Measurements from ENCODE around the gene MINDY4.

Gene MINDY4

GRCh38 chr7:30884881-30885280 is 113.7 kb downstream of the MINDY4 start:
- DNase-seq, result peak; percentile 11

GRCh38 chr7:30886608-30887011 is 115.4 kb downstream of the MINDY4 start:
- no peak for DNase-seq

- DNase-seq, result no peak
Measured at GRCh38 chr7:30887464-30887872, 116.3 kb downstream of the MINDY4 start.

- DNase-seq, result no peak
Measured at GRCh38 chr7:30888747-30889146, 117.5 kb downstream of the MINDY4 start.

- no peak for DNase-seq
Measured at GRCh38 chr7:30890226-30890625, 119.0 kb downstream of the MINDY4 start.

- DNase-seq, result no peak
Measured at GRCh38 chr7:30893357-30893756, 122.1 kb downstream of the MINDY4 start.

GRCh38 chr7:30894009-30894408 is 122.8 kb downstream of the MINDY4 start:
- no peak for DNase-seq

- no peak for DNase-seq
Measured at GRCh38 chr7:30894866-30895605, 123.8 kb downstream of the MINDY4 start.

- DNase-seq, result no peak
Measured at GRCh38 chr7:30896036-30896435, 124.8 kb downstream of the MINDY4 start.

- DNase-seq, result peak; percentile 18
Measured at GRCh38 chr7:30896783-30897637, 125.8 kb downstream of the MINDY4 start.

- no peak for DNase-seq
Measured at GRCh38 chr7:30897770-30898169, 126.6 kb downstream of the MINDY4 start.

- no peak for DNase-seq
Measured at GRCh38 chr7:30898411-30898810, 127.2 kb downstream of the MINDY4 start.

GRCh38 chr7:30899066-30899465 is 127.8 kb downstream of the MINDY4 start:
- DNase-seq, result no peak

- no peak for DNase-seq
Measured at GRCh38 chr7:30899630-30900029, 128.4 kb downstream of the MINDY4 start.

- no peak for DNase-seq
Measured at GRCh38 chr7:30900053-30900452, 128.8 kb downstream of the MINDY4 start.

- DNase-seq, result no peak
Measured at GRCh38 chr7:30900803-30901362, 129.7 kb downstream of the MINDY4 start.

- no peak for DNase-seq
Measured at GRCh38 chr7:30901856-30902255, 130.6 kb downstream of the MINDY4 start.

- no peak for DNase-seq
Measured at GRCh38 chr7:30902466-30902865, 131.2 kb downstream of the MINDY4 start.

GRCh38 chr7:30903146-30903545 is 131.9 kb downstream of the MINDY4 start:
- no peak for DNase-seq

GRCh38 chr7:30904561-30904960 is 133.3 kb downstream of the MINDY4 start:
- no peak for DNase-seq

- DNase-seq, result no peak
Measured at GRCh38 chr7:30905078-30906012, 134.1 kb downstream of the MINDY4 start.

GRCh38 chr7:30906014-30906413 is 134.8 kb downstream of the MINDY4 start:
- DNase-seq, result no peak

All from NCI-H526 treated with DMSO at 0.1 percent for 48 hours (cell line).